ENCODE data around the gene FAF1.

FAF1 gene

GRCh38 chr1:50424045-50424883, 535.8 kb downstream of the FAF1 start:
- TF ChIP-seq, protein P1, sequence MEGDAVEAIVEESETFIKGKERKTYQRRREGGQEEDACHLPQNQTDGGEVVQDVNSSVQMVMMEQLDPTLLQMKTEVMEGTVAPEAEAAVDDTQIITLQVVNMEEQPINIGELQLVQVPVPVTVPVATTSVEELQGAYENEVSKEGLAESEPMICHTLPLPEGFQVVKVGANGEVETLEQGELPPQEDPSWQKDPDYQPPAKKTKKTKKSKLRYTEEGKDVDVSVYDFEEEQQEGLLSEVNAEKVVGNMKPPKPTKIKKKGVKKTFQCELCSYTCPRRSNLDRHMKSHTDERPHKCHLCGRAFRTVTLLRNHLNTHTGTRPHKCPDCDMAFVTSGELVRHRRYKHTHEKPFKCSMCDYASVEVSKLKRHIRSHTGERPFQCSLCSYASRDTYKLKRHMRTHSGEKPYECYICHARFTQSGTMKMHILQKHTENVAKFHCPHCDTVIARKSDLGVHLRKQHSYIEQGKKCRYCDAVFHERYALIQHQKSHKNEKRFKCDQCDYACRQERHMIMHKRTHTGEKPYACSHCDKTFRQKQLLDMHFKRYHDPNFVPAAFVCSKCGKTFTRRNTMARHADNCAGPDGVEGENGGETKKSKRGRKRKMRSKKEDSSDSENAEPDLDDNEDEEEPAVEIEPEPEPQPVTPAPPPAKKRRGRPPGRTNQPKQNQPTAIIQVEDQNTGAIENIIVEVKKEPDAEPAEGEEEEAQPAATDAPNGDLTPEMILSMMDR (IDR thresholded peaks at IDR 0.05; ENCODE audit: extremely low read depth, missing control alignments), result no peak
- DNase-seq (ENCODE audit: low spot score), result peak; percentile 72

DNA sequence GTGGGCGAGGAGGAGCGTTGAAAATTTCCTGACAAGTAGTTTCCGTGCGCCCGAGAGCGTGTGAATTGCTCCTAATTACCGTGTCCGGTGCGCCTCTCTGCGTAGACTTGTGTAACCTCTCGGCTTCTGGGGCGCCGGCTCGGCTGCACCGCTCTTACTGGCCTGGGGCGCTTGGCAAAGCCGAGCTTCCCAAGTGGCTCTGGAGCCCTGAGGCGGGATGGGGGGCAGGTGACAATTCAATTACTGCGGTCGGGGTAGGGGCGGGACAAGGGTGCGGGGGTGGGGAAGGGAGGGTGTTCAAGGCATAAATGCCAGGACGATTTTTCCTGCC, 536.4 kb downstream of the FAF1 start:
- TF ChIP-seq, protein P1 (IDR thresholded peaks at IDR 0.05; ENCODE audit: extremely low read depth, missing control alignments), result no peak
- peak; percentile 77 for DNase-seq (ENCODE audit: low spot score)

GRCh38 chr1:50422946-50423669, 537.0 kb downstream of the FAF1 start, which contains the start of gene DMRTA2:
Gene DMRTA2, minus strand, starts transcription at chr1:50423443. Its CDS starts 1,907 bp downstream, at chr1:50421536.
- TF ChIP-seq, protein P1 (IDR thresholded peaks at IDR 0.05; ENCODE audit: extremely low read depth, missing control alignments), result no peak
- DNase-seq (ENCODE audit: low spot score), result peak; percentile 77

DNA sequence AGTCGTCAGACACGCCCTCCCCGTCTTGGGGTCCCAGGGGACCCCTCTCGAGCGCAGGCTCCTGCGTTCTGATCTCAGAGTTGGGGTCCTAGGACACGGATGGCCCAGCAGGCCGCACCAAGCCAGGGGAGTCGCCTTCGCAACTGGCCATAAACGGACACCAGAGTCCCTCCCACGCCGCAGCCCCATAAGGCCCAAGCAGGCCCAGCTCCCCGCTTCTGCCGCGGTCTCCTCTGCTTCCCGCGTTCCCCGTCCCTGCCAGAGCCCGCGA, 537.5 kb downstream of the FAF1 start:
- peak; percentile 37 for DNase-seq (ENCODE audit: low spot score)

GRCh38 chr1:50421768-50422674, 538.0 kb downstream of the FAF1 start:
- TF ChIP-seq, protein P1 (IDR thresholded peaks at IDR 0.05; ENCODE audit: extremely low read depth, missing control alignments), result no peak
- peak; percentile 49 for DNase-seq (ENCODE audit: low spot score)

More for the DNA sequence above, 537.5 kb downstream of the FAF1 start:
- TF ChIP-seq, protein P1 (IDR thresholded peaks at IDR 0.05; ENCODE audit: extremely low read depth, missing control alignments), result no peak

DNA sequence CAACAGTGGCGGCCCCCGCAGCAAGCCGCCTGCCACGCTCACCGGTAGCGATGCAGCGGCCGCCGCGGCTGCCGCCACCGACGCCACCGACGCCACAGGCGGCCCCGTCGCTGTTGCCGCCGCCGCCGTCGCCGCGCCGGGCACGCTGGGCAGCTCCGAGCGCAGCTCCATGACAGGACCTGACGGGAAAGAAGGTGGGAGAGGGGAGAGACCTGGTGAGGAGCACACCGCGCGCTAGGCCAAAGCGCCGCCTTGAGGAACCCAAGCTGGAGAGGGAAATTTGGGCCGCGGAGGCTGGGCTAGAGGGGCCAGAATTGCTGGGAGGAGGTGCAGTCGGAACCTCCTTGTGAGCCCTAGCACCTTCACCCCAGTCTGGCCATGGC, 538.7 kb downstream of the FAF1 start:
- TF ChIP-seq, protein P1 (IDR thresholded peaks at IDR 0.05; ENCODE audit: extremely low read depth, missing control alignments), result no peak

More for the DNA sequence above, 538.7 kb downstream of the FAF1 start:
- peak; percentile 36 for DNase-seq (ENCODE audit: low spot score)

All from GM20000 (cell line).